GM18907 (cell line): Measurements from ENCODE around the gene CCDC7.
"Not testable (repeated sequence)": the region's sequence is repeated elsewhere in the genome, so short reads cannot be mapped to it uniquely, and the experiment has no call there.

Experiments
- ATAC-seq: cut with Tn5 transposase; IDR thresholded peaks from one replicate; pipeline ENCODE4 v1.9.1; 2021; ENCODE audit warnings: mild to moderate bottlenecking, moderate library complexity; ENCODE audit not compliant: unreplicated experiment

The CCDC7 gene

DNA sequence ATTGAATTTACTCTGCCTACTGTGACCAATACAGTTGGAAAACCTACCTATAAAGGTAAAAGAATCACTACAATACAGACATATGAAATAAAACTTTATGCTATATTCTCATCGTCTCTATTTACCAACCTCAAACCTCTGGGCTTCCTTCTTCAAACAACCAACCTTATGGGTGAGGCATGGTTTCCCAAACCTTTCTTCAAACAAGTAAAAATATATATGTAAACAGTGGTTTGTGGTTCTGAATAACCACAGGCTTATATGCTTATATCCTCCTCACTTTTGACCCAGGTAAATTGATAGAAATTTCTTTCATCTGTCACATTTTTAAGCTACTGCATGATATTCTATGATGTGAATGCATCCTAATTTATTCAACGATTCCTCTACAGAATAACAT, 408.5 kb downstream of the CCDC7 start:
- no peak for ATAC-seq

GRCh38 chr10:32865170-32865569, 419.2 kb downstream of the CCDC7 start:
- no peak for ATAC-seq

GRCh38 chr10:32877915-32878314, 432.0 kb downstream of the CCDC7 start:
- no peak for ATAC-seq

DNA sequence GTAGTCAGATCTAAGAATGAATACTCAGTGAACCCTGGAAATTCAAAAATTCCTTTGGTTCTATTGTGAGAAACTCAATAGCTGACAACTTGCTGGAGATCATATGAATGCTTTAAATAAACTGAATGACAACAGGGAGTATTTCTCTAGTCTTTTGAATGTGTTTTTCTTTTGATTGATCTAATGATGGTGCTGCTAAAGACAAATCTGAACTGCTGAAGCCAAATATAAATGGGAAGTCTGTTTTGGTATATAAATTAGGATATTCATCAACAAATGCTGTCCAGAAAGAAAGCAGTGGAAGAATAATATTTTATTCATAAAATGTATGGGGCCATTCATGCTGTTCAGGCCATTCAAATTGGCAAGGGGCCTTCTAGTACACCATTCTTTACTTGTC, 432.7 kb downstream of the CCDC7 start:
- no peak for ATAC-seq

DNA sequence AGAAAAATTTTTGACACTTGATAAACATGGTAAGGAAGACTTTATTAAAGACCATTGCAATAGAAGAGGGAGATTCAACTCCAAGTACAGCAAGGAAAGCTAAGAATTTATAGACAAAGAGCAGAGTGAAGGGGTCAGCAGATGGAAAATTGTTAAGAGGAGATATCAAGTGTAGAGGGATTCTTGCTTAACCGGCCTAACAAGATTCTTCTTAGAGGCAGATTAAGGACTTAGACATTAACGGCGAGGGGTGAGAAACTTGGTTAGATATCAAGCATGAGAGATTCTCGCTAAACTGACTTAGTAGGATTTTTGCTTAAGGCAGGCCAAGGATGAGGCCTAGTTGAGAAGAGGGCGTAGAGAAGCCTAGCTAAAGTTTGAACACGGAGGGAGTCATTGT, 436.1 kb downstream of the CCDC7 start:
- no peak for ATAC-seq

DNA sequence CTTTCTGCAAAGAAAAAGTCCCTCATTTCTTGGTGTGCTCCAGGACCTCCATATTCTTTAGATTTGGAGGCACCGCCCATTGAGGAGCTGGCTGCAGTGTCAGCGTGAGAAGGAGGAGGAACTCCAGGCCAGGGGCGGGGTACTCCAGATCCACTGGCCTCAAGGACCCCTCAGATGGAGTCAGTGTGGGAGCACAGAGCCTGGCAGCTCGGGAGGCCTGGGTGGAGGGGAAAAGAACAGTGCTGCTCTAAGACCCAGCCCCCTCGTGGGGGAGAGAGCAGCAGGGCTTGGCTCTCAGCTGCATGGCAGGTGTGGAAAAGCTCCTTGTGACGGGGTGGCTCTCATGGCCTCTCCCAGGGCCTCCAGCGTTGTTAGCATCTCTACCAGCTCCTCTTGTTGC, 441.5 kb downstream of the CCDC7 start:
- no peak for ATAC-seq

GRCh38 chr10:32888161-32888927, 442.4 kb downstream of the CCDC7 start:
- no peak for ATAC-seq

GRCh38 chr10:32889631-32890212, 443.8 kb downstream of the CCDC7 start:
- no peak for ATAC-seq

DNA sequence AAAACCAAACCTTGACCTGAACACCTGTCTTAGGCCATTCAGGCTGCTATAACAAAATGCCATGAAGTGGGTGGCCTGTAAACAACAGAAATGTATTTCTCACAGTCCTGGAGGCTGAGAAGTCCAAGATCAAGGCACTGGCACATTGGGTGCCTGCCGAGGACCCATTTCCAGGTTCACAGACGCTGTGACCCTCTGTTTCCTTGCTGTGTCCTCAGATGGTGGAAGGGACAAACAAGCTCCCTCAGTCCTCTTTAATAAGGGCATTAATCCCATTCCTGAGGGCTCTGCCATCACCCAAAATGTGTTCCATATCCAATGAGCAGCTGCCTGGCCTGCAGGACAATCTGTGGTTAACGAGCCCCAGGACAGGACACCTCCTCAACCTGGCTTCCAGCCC, 444.5 kb downstream of the CCDC7 start:
- ATAC-seq: no peak

DNA sequence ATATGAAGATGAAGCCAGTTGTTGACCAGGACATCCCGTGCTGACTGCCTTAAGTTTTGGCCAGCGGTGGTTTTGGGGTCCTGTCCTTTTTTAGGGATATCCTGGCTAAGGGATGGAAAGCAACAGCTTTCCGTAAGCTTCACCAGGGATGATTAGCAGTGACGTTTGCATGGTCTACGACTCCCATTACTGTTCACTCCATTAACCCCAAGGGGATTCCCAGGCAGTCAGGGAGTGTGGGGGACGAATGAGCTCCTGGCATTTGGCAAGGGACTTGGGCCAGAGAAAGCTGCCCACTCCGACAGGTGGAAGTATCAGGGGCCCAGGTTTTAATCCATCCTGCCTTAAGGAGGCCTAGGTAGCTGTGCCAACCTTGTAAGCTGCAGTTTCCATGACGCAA, 445.3 kb downstream of the CCDC7 start:
- ATAC-seq: no peak

DNA sequence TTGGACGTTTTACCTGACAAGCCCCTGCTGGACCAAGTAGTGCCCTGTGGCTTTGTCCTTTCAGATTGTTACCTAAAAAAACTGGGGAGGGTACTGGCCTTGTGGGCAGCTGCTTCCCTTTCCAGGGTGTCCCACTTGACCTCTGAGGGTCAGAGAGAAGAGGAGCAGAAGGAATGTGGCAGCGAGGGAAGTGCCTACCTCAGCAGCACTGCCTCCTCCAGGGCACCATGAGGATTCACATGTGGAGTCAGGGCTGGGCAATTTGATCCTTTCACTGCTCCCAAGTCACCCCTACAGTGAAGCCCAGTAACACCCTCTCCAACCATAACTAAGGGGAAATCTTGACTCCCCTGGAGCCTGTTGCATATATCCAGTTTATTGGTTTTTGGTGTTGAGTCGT, 447.5 kb downstream of the CCDC7 start:
- no peak for ATAC-seq

DNA sequence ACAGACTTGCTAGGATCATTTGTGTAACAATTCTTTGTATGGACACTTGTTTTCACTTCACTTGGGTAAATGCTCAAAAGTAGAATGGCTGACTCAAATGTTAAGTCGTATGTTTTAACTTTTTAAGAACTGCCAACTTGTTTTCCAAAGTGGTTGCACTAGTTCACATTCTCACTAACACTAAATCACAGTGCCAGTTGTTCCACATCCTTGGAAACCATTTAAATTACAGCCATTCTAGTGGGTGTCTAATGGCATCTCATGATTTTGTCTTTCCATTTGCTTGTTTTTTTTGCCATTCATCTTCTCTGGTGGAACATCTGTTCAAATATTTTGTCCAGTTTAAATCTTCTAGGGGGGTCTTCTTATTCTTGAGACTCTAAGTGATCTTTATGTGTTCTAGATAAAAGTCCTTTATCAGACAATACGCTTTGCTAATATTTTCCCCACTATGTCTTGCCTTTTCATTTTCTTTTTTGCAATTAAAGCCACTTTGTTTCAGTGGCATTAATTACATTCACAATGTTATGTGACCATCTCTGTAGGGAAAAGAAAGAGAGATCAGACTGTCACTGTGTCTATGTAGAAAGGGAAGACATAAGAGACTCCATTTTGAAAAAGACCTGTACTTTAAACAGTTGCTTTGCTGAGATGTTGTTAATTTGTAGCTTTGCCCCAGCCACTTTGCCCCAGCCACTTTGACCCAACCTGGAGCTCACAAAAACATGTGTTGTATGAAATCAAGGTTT, 448.1 kb downstream of the CCDC7 start:
- no peak for ATAC-seq

DNA sequence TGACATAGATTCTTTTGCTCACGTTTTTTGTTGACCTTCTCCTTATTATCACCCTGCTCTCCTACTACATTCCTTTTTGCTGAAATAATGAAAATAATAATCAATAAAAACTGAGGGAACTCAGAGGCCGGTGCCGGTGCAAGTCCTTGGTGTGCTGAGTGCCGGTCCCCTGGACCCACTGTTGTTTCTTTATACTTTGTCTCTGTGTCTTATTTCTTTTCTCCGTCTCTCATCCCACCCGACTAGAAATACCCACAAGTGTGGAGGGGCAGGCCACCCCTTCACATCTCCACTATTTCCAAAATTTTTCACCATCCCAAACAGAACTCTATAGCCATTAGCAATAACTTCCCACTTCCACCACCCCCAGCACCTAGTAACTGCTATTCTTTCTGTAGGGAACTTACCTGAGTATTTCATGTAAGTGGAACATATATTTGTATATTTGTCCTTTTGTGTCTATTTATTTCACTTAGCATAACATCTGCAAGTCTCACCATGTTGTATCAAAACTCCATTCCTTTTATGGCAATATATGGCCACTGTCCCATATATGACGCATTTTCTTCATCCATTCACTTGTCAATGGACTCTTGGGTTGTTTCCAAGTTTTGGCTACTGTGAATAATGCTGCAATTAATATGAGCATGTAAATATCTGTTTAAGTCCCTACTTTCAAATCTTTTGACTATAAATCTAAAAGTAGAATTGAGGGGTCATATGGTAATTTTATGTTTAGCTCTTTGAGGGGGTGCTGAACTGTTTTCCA, 449.4 kb downstream of the CCDC7 start:
- ATAC-seq: not testable (repeated sequence)

- no peak for ATAC-seq
These were observed 455.9 kb downstream of the CCDC7 start for GRCh38 chr10:32901815-32902214.

DNA sequence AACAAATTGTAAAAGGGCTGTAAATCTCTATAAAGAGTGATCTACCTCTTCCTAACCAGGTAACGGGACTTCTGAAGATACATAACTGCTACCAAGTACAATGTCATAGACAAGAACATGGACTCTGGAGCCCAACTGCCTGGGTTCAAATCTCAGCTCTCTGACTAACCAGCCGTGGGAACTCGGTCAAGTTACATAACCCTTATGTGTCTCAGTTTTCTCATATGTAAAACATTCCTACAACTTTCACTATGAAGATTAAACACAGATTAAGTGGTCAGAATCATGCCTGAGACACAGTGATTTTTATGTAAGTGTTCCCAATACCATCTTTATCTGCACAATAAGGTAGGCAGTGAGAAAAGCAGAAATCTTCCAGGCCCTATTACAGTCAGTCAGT, 459.5 kb downstream of the CCDC7 start:
- ATAC-seq: no peak

DNA sequence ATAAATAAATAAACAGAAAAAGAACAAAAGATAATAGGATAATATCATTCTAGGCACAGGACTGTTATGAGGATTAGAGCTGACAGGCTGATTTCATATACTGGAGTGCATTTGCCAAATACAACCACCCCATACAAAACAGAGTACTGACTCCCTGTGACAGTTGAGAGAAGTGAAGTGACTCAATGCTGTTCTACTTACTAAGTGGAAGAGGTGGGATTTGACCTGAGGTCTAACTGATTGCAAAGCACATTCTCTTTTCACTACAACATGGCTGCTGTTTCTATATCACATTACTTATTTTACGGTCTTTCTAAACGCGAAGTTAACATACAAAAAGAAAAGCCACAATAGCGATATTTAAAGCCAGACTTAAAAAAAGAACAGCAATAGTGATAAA, 460.7 kb downstream of the CCDC7 start:
- no peak for ATAC-seq

GRCh38 chr10:32909456-32909855, 463.5 kb downstream of the CCDC7 start:
- no peak for ATAC-seq

DNA sequence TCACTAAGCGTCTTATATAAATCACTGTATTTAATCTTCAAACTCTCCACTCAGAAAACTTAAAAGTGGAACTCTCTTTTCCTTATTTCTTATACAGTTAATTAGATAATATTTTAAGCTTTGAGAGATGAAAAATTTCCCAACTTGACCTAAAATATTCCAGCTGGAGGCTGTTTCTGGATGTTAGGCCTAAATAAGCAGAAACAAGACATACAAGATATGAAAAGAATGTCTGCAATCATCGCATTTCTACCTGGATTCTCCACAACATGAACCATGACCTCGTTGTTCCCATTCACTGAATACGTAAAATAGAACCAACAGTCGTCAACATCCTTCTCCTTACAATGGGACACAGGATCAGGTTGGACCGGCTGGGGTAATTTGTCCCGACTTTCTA, 464.0 kb downstream of the CCDC7 start:
- ATAC-seq: not testable (repeated sequence)

GRCh38 chr10:32911285-32912016, 465.5 kb downstream of the CCDC7 start:
- ATAC-seq: no peak

DNA sequence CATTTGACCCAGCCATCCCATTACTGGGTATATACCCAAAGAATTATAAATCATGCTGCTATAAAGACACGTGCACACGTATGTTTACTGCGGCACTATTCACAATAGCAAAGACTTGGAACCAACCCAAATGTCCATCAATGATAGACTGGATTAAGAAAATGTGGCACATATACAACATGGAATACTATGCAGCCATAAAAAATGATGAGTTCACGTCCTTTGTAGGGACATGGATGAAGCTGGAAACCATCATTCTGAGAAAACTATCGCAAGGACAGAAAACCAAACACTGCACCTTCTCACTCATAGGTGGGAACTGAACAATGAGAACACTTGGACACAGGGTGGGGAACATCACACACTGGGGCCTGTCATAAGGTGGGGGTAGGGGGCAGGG, 471.9 kb downstream of the CCDC7 start:
- not testable (repeated sequence) for ATAC-seq

- ATAC-seq: no peak
These were observed 476.2 kb downstream of the CCDC7 start for GRCh38 chr10:32922170-32922569.
